ENCODE results near the gene PRKAG2.

PRKAG2 gene

DNA sequence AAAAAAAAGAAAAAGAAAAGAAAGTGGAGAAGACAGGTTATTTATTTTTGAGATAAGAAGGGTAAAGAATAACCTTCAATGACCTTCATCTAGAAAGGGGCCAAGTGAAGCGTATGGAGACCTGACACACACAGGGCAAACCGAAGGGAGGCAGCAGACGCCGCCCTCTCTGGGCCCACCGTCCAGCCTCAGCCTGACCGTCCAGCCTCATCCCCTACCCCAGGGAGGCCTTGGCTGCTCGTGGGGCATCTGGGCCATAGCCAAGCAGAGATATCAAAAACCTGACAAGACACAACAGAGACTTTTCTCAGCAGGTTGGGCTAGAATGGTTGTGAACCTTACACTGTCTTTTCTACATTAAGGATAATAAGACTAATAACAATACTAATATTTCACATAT is 10.9 kb downstream of the PRKAG2 start:
- no peak for DNase-seq (ENCODE audit: low spot score)

DNA sequence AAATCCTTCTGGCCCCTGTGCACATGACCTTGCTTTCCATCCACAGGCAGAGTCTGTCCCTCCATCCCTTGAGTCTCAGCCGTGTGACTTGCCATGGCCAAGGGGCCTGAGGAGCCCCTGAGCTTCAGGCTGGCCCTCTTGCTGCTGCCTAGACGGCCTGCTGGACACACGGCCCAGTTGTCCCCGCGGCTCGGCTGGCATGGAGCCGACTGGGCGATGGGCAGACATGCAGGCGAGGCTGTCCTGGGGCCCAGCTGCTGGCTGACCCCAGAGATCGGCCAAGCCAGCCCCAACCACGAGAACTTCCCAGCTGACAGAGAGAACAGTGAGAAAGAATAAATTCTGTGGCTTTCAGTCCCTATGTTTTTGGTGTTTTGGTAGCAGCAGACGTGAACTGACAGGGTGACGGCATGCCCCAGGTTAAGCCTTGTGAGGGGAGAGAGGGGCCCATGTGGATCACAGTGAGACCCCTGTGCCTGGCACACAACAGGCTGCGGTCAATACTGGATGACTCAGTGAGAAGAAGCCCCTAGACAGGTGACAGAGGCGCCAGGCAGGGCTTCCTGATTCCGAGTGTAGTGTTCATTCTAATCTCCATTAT is 11.7 kb downstream of the PRKAG2 start:
- DNase-seq (ENCODE audit: low spot score), result no peak

DNA sequence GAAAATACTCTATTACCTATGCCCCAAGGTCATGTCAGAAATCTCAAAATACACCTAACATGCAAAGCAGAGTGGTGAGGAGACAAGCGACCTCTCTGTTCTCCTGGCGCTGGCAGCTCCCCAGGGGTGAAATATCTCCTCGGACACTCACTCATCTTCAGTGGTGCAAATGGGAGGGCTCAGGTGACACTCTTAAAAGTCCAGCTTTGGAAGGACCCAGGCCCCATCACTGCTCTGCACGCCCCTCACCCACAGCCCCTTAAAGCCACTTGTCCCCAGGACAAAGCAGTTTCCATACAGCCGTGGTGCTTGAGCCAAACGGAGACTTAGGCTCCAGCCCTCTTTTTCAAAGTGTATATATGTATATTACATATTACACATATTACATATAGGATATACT is 12.4 kb downstream of the PRKAG2 start:
- DNase-seq (ENCODE audit: low spot score), result no peak

- no peak for DNase-seq (ENCODE audit: low spot score)
Measured at GRCh38 chr7:151864081-151864480, 12.8 kb downstream of the PRKAG2 start.

- peak; percentile 41 for DNase-seq (ENCODE audit: low spot score)
Measured at GRCh38 chr7:151863386-151864079, 13.4 kb downstream of the PRKAG2 start.

- no peak for DNase-seq (ENCODE audit: low spot score)
Measured at GRCh38 chr7:151862606-151863381, 14.1 kb downstream of the PRKAG2 start.

DNA sequence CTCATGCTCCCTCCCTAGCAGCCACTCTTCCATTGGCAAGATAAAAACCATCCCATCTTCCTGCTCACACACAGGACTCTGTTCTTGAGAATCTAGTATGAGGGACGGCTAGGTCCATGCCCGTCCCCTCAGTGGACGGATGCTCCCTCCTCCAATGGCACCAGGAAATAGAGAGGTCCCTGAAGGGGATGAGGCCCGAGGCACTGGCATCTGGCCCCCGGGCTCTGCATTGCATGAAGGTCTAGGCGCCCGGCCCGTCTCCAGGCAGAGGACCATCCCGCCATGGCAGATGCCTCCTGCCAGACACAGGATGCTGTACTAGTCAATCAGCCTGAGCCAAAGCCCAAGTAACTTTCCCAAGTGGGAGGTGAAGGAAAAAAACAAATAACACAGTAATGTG is 15.0 kb downstream of the PRKAG2 start:
- no peak for DNase-seq (ENCODE audit: low spot score)

DNA sequence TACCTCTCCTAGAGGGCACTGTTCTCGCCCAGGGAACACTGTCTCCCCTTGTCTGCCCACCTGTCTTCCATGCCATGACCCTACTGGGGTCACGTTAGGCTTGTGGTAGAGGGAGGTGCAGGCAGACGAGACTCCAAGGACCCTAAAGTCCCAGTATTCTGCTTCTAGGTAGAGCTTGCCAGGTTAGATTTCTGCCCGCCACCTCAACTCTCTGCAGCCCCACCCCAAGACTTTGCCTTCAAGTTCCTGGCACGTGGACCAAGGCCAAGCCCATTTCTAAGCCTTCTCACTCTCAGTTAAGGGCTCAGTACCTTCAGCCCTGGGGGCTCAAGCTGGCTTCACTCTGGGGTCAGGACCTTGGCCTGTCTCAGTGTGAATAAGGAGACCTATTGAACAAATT is 16.1 kb downstream of the PRKAG2 start:
- no peak for DNase-seq (ENCODE audit: low spot score)

- no peak for DNase-seq (ENCODE audit: low spot score)
Measured at GRCh38 chr7:151859948-151860685, 16.8 kb downstream of the PRKAG2 start.

GRCh38 chr7:151859111-151859947 is 17.6 kb downstream of the PRKAG2 start:
- DNase-seq (ENCODE audit: low spot score), result no peak

DNA sequence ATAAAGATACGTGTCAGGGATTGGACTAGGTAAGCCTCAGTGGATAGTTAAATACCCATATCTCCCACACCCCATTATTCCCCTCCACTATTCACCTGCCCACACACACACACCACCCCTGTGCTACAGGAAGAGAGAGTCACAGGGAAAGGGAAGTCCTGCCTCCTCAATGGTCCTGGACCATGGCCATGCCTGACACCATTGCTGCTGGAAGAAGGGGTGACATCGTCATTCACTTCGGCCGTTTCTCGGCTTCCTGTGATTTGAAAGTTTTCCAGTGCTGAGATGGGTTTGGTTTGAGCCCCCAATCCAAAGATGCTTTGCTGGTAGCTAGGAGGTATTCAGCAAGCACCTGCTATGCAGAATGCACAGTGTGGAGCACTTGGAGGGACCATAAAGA is 18.5 kb downstream of the PRKAG2 start:
- DNase-seq (ENCODE audit: low spot score), result no peak

GRCh38 chr7:151857866-151858450 is 19.0 kb downstream of the PRKAG2 start:
- DNase-seq (ENCODE audit: low spot score), result no peak

DNA sequence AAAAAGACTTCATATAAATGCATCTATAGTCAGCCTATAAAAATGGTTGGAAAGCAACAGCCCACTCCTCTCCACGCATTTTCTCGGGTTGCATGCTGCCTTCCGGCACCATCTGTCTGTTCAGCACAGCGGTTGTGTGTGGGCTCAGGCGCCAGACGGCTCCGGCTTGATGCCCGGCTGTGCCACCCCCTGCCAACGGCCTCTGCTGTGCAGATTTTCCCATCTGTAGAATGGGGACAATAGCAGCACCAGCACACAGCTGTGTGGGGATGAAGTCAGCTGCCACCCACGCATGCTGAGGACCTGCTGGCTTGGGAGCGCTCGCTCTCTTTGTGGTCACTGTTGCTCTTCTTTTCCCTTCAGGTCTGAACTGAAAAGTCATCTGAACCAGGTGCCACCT is 19.5 kb downstream of the PRKAG2 start:
- DNase-seq (ENCODE audit: low spot score), result no peak

DNA sequence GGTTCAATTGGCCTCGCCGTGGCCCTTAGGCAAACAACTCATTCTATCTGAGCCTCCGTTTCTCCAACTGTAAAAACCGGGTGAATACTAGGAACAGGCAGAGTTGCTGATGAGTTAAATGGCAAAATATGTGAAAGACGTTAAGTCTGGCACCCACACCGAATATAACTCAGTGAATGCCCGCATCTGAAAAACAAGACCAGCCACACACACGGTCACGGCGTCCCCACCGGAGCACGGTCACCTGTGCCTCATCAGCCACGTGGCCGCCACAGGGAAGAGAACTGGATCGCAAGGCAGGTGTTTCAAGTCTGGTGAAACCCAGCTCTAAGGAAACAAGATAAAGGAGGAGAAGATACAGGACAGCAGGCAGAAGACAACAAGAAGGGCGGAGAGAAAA is 20.4 kb downstream of the PRKAG2 start:
- no peak for DNase-seq (ENCODE audit: low spot score)

DNA sequence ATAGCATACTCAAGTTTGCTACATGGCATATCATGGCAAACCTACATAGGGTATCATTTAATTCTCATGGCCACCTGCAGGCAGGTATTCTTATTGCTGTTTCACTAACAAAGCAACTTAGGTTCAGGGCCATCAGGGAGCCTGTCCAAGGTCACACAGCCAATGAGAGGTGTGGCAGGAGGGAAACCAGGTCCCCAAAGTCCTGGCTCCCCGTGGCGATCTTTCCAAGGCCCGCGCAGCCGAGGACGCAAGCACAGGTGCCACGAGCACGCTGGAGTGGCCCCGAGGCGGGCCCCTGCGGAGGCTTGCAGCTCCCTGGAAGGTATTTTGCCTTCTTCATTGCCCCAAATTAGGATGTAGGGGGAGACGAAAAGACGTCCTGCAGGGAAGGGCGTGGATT is 20.8 kb downstream of the PRKAG2 start:
- DNase-seq (ENCODE audit: low spot score), result no peak

DNA sequence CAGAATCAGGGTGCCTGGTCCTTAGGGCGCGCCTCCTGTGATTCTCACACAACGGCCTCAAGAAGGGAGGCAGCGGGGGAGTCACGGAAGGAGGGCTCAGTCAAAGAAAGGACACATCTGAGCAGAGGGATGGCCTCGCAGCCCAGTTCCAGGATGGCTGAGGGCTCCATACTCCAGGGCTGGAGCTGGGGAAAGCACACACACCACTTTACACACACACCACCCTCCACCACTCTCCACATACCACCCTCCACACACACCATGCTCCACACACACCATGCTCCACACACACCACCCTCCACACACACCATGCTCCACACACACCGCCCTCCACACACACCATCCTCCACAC is 22.2 kb downstream of the PRKAG2 start:
- DNase-seq (ENCODE audit: low spot score), result no peak

DNA sequence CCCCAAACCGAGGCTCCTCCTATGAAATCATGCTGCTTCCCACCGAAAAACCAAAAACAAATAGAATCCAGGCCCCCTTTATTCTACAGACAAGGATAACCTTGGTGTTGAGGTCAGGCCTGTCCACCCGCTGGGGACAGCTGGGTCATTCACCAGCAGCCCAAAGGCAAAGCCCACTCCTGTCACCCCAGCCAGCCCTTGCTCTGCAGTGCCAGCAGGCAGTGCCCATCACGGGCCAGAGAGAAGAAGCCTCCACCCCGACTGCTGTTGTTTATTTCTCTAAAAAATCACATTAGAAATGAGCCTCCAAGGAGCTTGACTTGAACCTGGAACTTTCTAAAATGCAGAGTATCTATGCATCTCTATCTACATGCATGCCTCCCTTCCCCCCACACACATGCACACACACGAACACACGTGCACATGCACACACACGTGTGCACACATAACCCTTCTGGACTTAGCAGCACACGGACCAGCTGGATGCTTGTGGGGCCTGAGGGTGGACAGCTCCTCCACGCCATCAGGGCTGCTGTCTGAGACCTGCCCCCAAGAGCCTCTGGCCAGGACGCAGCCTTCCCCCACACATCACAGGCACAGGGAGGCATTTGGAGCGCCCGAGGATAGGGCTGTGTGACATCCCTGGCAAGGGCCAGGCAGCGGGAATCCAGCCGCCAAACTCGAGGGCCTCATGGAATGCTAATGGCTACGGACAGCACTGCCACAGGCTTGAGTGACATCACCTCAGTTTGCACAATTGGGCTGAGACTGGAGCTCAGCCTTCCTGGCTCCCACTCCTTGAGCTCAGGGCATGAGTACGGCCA is 22.8 kb downstream of the PRKAG2 start:
- no peak for DNase-seq (ENCODE audit: low spot score)

- DNase-seq (ENCODE audit: low spot score), result no peak
Measured at GRCh38 chr7:151852486-151853396, 24.2 kb downstream of the PRKAG2 start.

- DNase-seq (ENCODE audit: low spot score), result no peak
Measured at GRCh38 chr7:151851782-151852181, 25.1 kb downstream of the PRKAG2 start.
